Lower lobe of right lung (tissue), 2 donors: ENCODE data around the gene CD47. TPM values are rescaled to one million over a fixed set of nuclear protein-coding genes. Genes with fewer than 3 reads are reported as not detected.

Experiments
- ATAC-seq, 2 donors: fragments of 200-7000 bp; cut with Tn5 transposase; one replicate each; pipeline ENCODE4 v1.9.1; 2020 to 2022; ENCODE audit warnings: mild to moderate bottlenecking in 2 of 2, moderate library complexity in 2 of 2
- DNase-seq: peaks from one replicate; pipeline ENCODE4 v3.0.0-alpha.2; 2020
- H3K27ac ChIP-seq: fragments of 200-600 bp; one replicate; pipeline ENCODE4 v1.8.0; 2022
- H3K27me3 ChIP-seq: fragments of 200-600 bp; one replicate; pipeline ENCODE4 v1.8.0; 2022; ENCODE audit warnings: low read depth
- H3K36me3 ChIP-seq: fragments of 200-600 bp; one replicate; pipeline ENCODE4 v1.8.0; 2022; ENCODE audit warnings: mild to moderate bottlenecking
- H3K4me1 ChIP-seq: fragments of 200-600 bp; one replicate; pipeline ENCODE4 v1.8.0; 2022
- H3K4me3 ChIP-seq: fragments of 200-600 bp; one replicate; pipeline ENCODE4 v1.8.0; 2022; ENCODE audit warnings: mild to moderate bottlenecking
- H3K9me3 ChIP-seq: fragments of 200-600 bp; one replicate; pipeline ENCODE4 v1.8.0; 2022
- CTCF ChIP-seq: fragments of 200-600 bp; IDR thresholded peaks from one replicate; pipeline ENCODE4 v1.8.0; 2022; ENCODE audit warnings: antibody characterized with exemption, mild to moderate bottlenecking
- intact Hi-C: fragments of 100-400 bp; cut with DNase I; formaldehyde crosslinking; loops from one replicate; pipeline ENCODE4 v1.11.0; 2022
- total RNA-seq: library from RNA; stranded (reverse); fragmentation: NEBNext Ultra II Directional; extraction: Animal tissue kit (Norgen Biotek cat#: 25700); gene quantifications from one replicate; pipeline ENCODE4 v1.2.1, GENCODE V29; 2021
- donor health status: DM: no; HTN: yes; CAD: no; lungs with severe emphysema.

CD47 gene
- total RNA-seq, 1 donor from 2014 or later: 222 TPM

GRCh38 chr3:108001457-108001856 lies 89.4 kb downstream of the CD47 start:
- intact Hi-C loops: no loop called here
- Histone ChIP-seq H3K27ac (peak overlapping the region; percentile 62), H3K27me3 (no peaks in the 10 kb centered on the region), H3K36me3 (no peaks in the 10 kb centered on the region), H3K4me3 (no peak overlapping the region), H3K4me1 (peaks cover 40% of the 10 kb centered on the region), H3K9me3 (no peaks in the 10 kb centered on the region)
- DNase-seq (peak; percentile 68), ATAC-seq (peak; percentile 84 to 86)
- TF ChIP-seq CTCF: no peak

DNA sequence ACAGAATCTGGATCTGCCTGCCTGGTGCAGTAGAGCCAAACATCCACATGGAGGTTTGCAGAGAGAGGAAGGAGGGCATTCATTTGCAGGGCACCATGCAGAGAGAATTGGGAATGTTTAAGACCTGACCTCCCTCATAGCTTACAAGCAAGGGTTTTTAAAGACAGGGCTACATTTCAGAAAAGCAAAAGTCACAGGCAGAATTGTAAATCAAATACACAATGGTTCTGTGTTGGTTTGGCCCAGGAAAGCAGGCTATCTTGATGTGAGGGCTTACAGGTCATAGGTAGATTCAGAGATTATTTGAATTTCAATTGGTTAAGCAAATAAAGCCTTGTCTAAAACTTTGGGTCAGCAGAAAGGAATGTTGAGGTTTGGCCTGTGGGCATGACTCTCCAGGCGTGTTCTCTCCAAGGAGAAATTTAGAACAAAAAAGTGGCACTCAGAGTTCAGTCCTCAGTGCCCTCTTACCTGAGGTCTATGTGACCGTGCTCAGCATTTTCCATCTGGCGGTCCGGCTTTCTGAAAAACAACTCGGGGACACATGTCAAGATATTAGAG lies 91.5 kb downstream of the CD47 start:
- Histone ChIP-seq H3K4me1 (peaks cover 24% of the 10 kb centered on the region), H3K27ac (peak overlapping the region; percentile 53), H3K36me3 (no peaks in the 10 kb centered on the region), H3K9me3 (no peaks in the 10 kb centered on the region), H3K4me3 (no peak overlapping the region), H3K27me3 (no peaks in the 10 kb centered on the region)
- intact Hi-C loops: no loop called here
- ATAC-seq: peak; percentile 91 to 92
- peak; percentile 55 for DNase-seq
- TF ChIP-seq CTCF: no peak

DNA sequence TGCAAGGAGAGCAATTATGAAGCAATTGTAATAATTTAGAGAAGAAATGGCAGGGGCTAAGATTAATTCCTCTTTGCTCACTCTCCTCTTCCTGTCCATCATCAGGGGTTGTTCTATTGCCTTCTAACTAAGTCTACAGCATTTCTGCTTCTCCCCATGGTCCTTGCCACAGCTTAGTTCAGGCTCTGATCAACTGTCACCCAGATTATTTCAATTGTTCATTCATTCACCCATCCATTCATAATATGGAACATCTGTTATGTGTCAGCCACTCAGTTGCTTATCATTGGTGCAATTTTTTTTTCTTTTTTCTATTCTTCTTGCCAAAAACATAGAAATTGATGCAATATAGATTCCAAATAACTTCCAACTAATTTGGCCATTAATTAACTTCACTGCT lies 93.2 kb downstream of the CD47 start:
- Histone ChIP-seq H3K36me3 (no peaks in the 10 kb centered on the region), H3K27ac (no peak overlapping the region), H3K4me3 (no peak overlapping the region), H3K4me1 (peaks cover 31% of the 10 kb centered on the region), H3K27me3 (no peaks in the 10 kb centered on the region), H3K9me3 (no peaks in the 10 kb centered on the region)
- no peak for TF ChIP-seq CTCF
- DNase-seq (no peak), ATAC-seq (no peak)
- intact Hi-C loops: no loop called here

- H3K9me3 ChIP-seq: no peaks in the 10 kb centered on the region
- intact Hi-C loops: no loop called here
- TF ChIP-seq CTCF: no peak
- H3K4me1 ChIP-seq: peaks cover 15% of the 10 kb centered on the region
- DNase-seq (no peak), ATAC-seq (no peak)
- no peaks in the 10 kb centered on the region for H3K36me3 ChIP-seq
- no peak overlapping the region for H3K27ac ChIP-seq
- H3K4me3 ChIP-seq: no peak overlapping the region
- H3K27me3 ChIP-seq: no peaks in the 10 kb centered on the region
These were observed 95.0 kb downstream of the CD47 start for GRCh38 chr3:107995823-107996222.

GRCh38 chr3:107994956-107995715 lies 95.7 kb downstream of the CD47 start:
- Histone ChIP-seq H3K27ac (no peak overlapping the region), H3K4me1 (peaks cover 10% of the 10 kb centered on the region), H3K27me3 (no peaks in the 10 kb centered on the region), H3K4me3 (no peak overlapping the region), H3K9me3 (no peaks in the 10 kb centered on the region), H3K36me3 (no peaks in the 10 kb centered on the region)
- no peak for ATAC-seq
- TF ChIP-seq CTCF: no peak
- DNase-seq: no peak
- intact Hi-C loops: no loop called here
